GM06990 (cell line): ENCODE data around the gene DEXI.

Experiments
- DNase-seq: peaks from one replicate; pipeline ENCODE4 v3.0.0-alpha.2; 2011; ENCODE audit not compliant: insufficient read length; ENCODE audit errors: extremely low read depth
- H3K27me3 ChIP-seq: replicated peaks from 2 replicates; pipeline ENCODE4 v1.6.0; 2011; ENCODE audit warnings: low read length; ENCODE audit not compliant: control insufficient read depth, insufficient read depth
- H3K36me3 ChIP-seq: 2 replicates; pipeline ENCODE4 v1.5.1; 2011; ENCODE audit warnings: low read length; ENCODE audit not compliant: control insufficient read depth, insufficient read depth
- H3K4me3 ChIP-seq: replicated peaks from 2 replicates; pipeline ENCODE4 v1.5.1; 2011; ENCODE audit warnings: low read depth, mild to moderate bottlenecking, control low read depth, low read length
- CTCF ChIP-seq: IDR thresholded peaks from 2 replicates; pipeline ENCODE4 v1.5.1; 2011; ENCODE audit warnings: low read length, control low read depth, mild to moderate bottlenecking, inconsistent platforms; ENCODE audit not compliant: insufficient read depth, poor library complexity, severe bottlenecking

Gene DEXI

DNA sequence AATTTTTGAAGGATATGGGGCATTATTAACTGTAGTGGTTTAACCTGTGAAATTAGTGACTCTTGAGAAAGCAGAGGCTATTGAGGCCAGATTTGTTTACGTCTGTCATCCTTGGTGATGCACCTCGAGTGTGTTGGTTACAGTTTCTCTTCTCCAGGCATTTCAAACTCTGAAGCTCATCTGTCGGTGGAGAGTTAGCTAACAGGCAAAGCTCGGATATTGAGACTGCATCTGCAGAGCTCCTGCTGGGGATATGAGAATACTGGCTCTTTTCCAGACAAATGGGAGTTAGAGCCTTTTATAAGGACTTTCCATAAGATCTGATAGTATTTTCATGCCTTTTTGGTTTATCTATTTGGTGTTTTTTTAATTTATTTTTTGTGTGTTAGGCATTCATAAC is 8.8 kb upstream of the DEXI start:
- no peak for DNase-seq
- no peaks in the 10 kb centered on the region for H3K27me3 ChIP-seq
- H3K4me3 ChIP-seq, result no peak overlapping the region
- no peak for TF ChIP-seq CTCF
- no peaks in the 10 kb centered on the region for H3K36me3 ChIP-seq

DNA sequence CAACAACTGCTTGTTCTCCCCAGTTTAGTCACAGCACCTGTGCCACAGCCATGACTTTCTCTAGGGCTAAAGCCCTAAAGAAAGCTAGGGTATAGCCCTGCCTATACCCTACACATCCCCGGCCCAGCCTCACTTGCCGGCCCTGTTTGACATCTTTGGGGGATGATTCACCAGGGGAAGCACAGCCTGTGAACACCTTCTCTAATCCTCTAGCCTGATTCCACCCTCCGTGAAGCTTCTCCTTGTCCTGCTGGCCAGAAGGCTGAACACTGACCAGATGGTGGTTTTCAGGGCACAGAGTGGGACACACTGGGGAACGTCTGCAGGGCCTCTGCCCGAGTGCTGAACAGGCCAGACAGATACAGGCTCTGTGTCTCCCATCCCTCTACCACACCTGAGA is 8.1 kb upstream of the DEXI start:
- Histone ChIP-seq H3K36me3 (no peaks in the 10 kb centered on the region), H3K27me3 (no peaks in the 10 kb centered on the region), H3K4me3 (no peak overlapping the region)
- no peak for TF ChIP-seq CTCF
- DNase-seq, result no peak

- TF ChIP-seq CTCF, result peak; percentile 47
- no peaks in the 10 kb centered on the region for H3K27me3 ChIP-seq
- DNase-seq, result peak; percentile 77
- no peak overlapping the region for H3K4me3 ChIP-seq
- H3K36me3 ChIP-seq, result no peaks in the 10 kb centered on the region
Observed at GRCh38 chr16:10949424-10949970, 7.2 kb upstream of the DEXI start.

DNA sequence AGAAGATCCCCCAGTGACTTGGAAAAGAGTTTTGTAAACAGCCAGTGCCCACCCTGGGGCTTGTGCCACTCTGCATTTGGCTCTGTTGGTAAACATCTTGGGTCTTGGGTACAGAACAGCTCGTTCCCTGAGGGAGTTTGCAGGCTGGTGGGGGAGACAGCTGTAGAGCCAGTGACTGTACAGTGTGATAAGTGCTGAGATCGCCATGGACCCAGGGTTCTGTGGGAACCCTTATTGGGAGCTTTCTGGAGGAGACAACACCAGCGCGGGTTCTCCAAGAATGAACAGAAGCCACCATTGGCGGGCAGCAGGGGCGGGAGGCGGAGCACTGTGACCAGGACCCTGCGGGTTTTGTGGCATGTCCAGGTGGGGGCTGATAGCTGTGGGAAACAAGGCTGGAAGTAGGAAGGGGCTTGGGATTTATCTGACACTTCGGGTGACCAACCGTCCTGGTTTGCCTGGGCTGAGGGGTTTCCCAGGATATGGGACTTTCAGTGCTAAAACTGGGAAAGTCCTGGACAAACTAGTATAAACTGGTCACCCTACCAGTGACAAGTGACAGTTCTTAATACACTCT is 5.0 kb upstream of the DEXI start:
- H3K27me3 ChIP-seq, result no peaks in the 10 kb centered on the region
- no peak for TF ChIP-seq CTCF
- DNase-seq, result no peak
- no peaks in the 10 kb centered on the region for H3K36me3 ChIP-seq
- H3K4me3 ChIP-seq, result no peak overlapping the region

DNA sequence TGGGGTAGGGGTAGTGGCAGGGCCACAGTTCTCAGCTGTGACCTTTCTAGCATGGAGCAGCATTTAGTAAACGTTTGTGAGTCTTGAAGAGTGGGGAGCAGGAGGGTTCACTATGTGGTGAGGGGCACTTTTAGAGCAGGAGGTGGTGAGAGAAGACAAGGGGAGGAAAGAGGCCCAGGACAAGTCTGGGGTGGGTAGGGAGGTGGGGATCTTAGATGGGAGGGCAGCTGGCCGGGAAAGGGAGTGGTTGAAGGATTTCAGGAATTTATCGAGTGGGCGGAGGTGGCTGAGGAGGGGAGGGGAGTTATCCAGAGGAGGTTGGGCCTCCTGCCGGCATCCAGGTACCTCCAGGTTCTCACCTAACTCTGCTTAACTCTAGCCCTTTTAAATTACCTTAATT is 4.0 kb upstream of the DEXI start:
- Histone ChIP-seq H3K4me3 (peak overlapping the region; percentile 31), H3K27me3 (no peaks in the 10 kb centered on the region), H3K36me3 (no peaks in the 10 kb centered on the region)
- TF ChIP-seq CTCF, result no peak
- DNase-seq, result no peak
